ENCODE data around the gene ELOVL4. TPM values are rescaled to one million over a fixed set of nuclear protein-coding genes. Genes with fewer than 3 reads are reported as not detected.

ELOVL4 gene
- total RNA-seq, 6 experiments from 2014 or later: 5.7 to 7.4 (median 6.7) TPM

- H3K27me3 Mint-ChIP-seq (ENCODE audit: insufficient read depth): peaks cover 3% of the 10 kb centered on the region
- H3K4me1 Mint-ChIP-seq (ENCODE audit: low read depth): no peaks in the 10 kb centered on the region
- DNase-seq: no peak
- H3K9me3 Mint-ChIP-seq: no peaks in the 10 kb centered on the region
- H3K36me3 Mint-ChIP-seq (ENCODE audit: low read depth): no peaks in the 10 kb centered on the region
- no peak overlapping the region for H3K27ac Mint-ChIP-seq
- TF ChIP-seq CTCF (IDR thresholded peaks at IDR 0.05): no peak
- H3K4me3 Mint-ChIP-seq: no peak overlapping the region
Measured at GRCh38 chr6:79964607-79965081, 17.3 kb upstream of the ELOVL4 start.

- Mint-ChIP-seq H3K4me3 (no peak overlapping the region), H3K27me3 (ENCODE audit: insufficient read depth) (peaks cover 12% of the 10 kb centered on the region; the same call in 1 of the 2 replicates)
- no peak for TF ChIP-seq CTCF (IDR thresholded peaks at IDR 0.05)
Measured at GRCh38 chr6:79954849-79955248, 7.5 kb upstream of the ELOVL4 start.

GRCh38 chr6:79949233-79949632, 1.9 kb upstream of the ELOVL4 start:
- Mint-ChIP-seq H3K4me1 (ENCODE audit: low read depth) (peaks cover 20% of the 10 kb centered on the region), H3K27ac (no peak overlapping the region), H3K27me3 (ENCODE audit: insufficient read depth) (peaks cover 12% of the 10 kb centered on the region; the same call in 1 of the 2 replicates), H3K9me3 (no peaks in the 10 kb centered on the region), H3K4me3 (no peak overlapping the region), H3K36me3 (ENCODE audit: low read depth) (no peaks in the 10 kb centered on the region)
- peak; percentile 41 for DNase-seq
- peak; percentile 86 for TF ChIP-seq CTCF (IDR thresholded peaks at IDR 0.05)

More at GRCh38 chr6:79954849-79955248, 7.5 kb upstream of the ELOVL4 start:
- no peaks in the 10 kb centered on the region for H3K4me1 Mint-ChIP-seq (ENCODE audit: low read depth)
- no peaks in the 10 kb centered on the region for H3K9me3 Mint-ChIP-seq
- no peak for DNase-seq
- no peak overlapping the region for H3K27ac Mint-ChIP-seq
- H3K36me3 Mint-ChIP-seq (ENCODE audit: low read depth): no peaks in the 10 kb centered on the region

- peak overlapping the region; percentile 93 for H3K4me3 Mint-ChIP-seq
- TF ChIP-seq CTCF (IDR thresholded peaks at IDR 0.05): peak; percentile 68
- H3K27me3 Mint-ChIP-seq (ENCODE audit: insufficient read depth): peaks cover 6% of the 10 kb centered on the region; the same call in 1 of the 2 replicates
- no peaks in the 10 kb centered on the region for H3K36me3 Mint-ChIP-seq (ENCODE audit: low read depth)
- H3K9me3 Mint-ChIP-seq: no peaks in the 10 kb centered on the region
- peaks cover 36% of the 10 kb centered on the region for H3K4me1 Mint-ChIP-seq (ENCODE audit: low read depth)
- peak; percentile 18 for DNase-seq
- peak overlapping the region; percentile 6 for H3K27ac Mint-ChIP-seq
Measured at GRCh38 chr6:79946272-79947190, 822 bp downstream of the ELOVL4 start.

GRCh38 chr6:79943133-79943532, 4.2 kb downstream of the ELOVL4 start:
- no peaks in the 10 kb centered on the region for H3K36me3 Mint-ChIP-seq (ENCODE audit: low read depth)
- H3K4me1 Mint-ChIP-seq (ENCODE audit: low read depth): peaks cover 39% of the 10 kb centered on the region
- TF ChIP-seq CTCF (IDR thresholded peaks at IDR 0.05): no peak
- no peak overlapping the region for H3K27ac Mint-ChIP-seq
- H3K27me3 Mint-ChIP-seq (ENCODE audit: insufficient read depth): no peaks in the 10 kb centered on the region
- no peaks in the 10 kb centered on the region for H3K9me3 Mint-ChIP-seq
- H3K4me3 Mint-ChIP-seq: no peak overlapping the region
- no peak for DNase-seq
